ENCODE results near the gene TYMS.

GRCh38 chr18:627231-627630, 30.2 kb upstream of the TYMS start:
- no peak for TF ChIP-seq POLR2A (IDR thresholded peaks at IDR 0.05)
- no peak for TF ChIP-seq CTCF (IDR thresholded peaks at IDR 0.05)

Data from esophagus squamous epithelium (tissue), 4 donors.